Fibroblast of lung (primary cell): Measurements from ENCODE around the gene DNAJB1.

Experiments used
- CTCF ChIP-seq, 2 donors: IDR thresholded peaks in 1 of 2; conservative IDR thresholded peaks in 1 of 2; 1 replicate in 1 of 2; 2 replicates in 1 of 2; pipeline ENCODE4 v1.5.1; 2011 to 2012; ENCODE audit warnings: low read length in 2 of 2, control low read depth in 1 of 2, inconsistent platforms in 1 of 2, low read depth in 1 of 2, mild to moderate bottlenecking in 1 of 2
- EZH2 ChIP-seq: IDR thresholded peaks from 2 replicates; pipeline ENCODE4 v1.5.1; 2012; ENCODE audit warnings: low read length, control low read depth, mild to moderate bottlenecking; ENCODE audit errors: missing control alignments

DNA sequence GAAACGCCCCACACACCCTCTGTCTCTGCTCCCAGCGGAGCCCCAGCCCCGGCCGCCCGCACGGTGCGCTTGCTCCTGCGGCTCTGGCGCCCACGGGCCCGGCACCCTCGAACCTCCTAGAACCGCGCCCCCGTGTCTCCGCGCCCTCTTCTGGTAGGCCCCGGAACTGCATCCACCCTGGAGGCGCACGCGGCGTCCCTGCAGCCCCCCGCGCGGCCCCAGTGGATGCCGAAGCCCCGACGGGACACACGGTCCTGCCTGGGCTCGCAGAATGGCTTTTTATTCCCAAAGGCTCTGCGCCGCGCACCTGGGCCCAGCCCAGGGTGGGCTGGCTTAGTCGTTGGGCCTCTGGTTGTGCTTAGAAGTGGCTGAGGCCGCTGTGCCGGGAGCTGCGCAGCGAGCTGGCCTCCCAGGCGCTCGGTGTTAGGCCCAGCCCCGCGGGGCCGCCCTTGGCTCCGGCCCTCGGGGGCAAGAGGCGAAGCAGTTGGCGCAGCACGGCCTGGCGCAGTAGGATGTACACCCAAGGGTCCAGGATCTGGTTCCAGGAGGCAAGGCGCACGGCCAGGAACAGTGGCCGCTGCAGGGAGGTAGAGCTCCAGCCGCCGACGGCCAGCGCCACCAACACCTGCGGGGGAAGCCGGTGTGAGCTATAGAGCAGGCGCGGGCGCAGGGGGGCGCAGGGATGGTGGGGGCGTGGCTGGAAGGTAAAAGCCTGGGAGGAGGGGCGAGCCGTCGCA lies 45.8 kb downstream of the DNAJB1 start:
- TF ChIP-seq CTCF (conservative IDR thresholded peaks at IDR 0.05 in 1 of 2, IDR thresholded peaks at IDR 0.05 in 1 of 2; ENCODE audit: low read depth in 1 of 2, low read length in 2 of 2) (peak; percentile 75 to 81), EZH2 (no peak)
